Activated CD4-positive, CD25-positive, alpha-beta regulatory T cell (primary cell): ENCODE data around the gene ACTN1.

Experiments used
- DNase-seq, 4 experiments: peaks; one replicate each; lab custom pipeline; 2025; lab: John Stamatoyannopoulos, UW

Gene ACTN1

GRCh38 chr14:68951035-68951797 is 27.9 kb downstream of the ACTN1 start:
- no peak for DNase-seq

GRCh38 chr14:68950111-68950510 is 29.0 kb downstream of the ACTN1 start:
- no peak for DNase-seq

- no peak for DNase-seq
Measured at GRCh38 chr14:68949601-68949965, 29.5 kb downstream of the ACTN1 start.

- DNase-seq, result no peak
Measured at GRCh38 chr14:68948686-68949600, 30.2 kb downstream of the ACTN1 start.

GRCh38 chr14:68947802-68948201 is 31.3 kb downstream of the ACTN1 start:
- DNase-seq, result no peak

- no peak for DNase-seq
Measured at GRCh38 chr14:68946489-68946822, 32.6 kb downstream of the ACTN1 start.

- DNase-seq, result no peak
Measured at GRCh38 chr14:68945585-68946488, 33.3 kb downstream of the ACTN1 start.

GRCh38 chr14:68945190-68945584 is 33.9 kb downstream of the ACTN1 start:
- no peak for DNase-seq

GRCh38 chr14:68944162-68944561 is 34.9 kb downstream of the ACTN1 start:
- DNase-seq, result no peak

GRCh38 chr14:68943107-68943506 is 36.0 kb downstream of the ACTN1 start:
- DNase-seq, result no peak

GRCh38 chr14:68942296-68943035 is 36.6 kb downstream of the ACTN1 start:
- no peak for DNase-seq

- no peak for DNase-seq
Measured at GRCh38 chr14:68941820-68942219, 37.3 kb downstream of the ACTN1 start.

GRCh38 chr14:68940614-68941185 is 38.4 kb downstream of the ACTN1 start:
- DNase-seq, result no peak

GRCh38 chr14:68939893-68940613 is 39.0 kb downstream of the ACTN1 start:
- DNase-seq, result no peak

- no peak for DNase-seq
Measured at GRCh38 chr14:68939181-68939892, 39.8 kb downstream of the ACTN1 start.

GRCh38 chr14:68938271-68939150 is 40.6 kb downstream of the ACTN1 start:
- no peak for DNase-seq

GRCh38 chr14:68937471-68938270 is 41.4 kb downstream of the ACTN1 start:
- DNase-seq, result no peak

GRCh38 chr14:68936980-68937379 is 42.1 kb downstream of the ACTN1 start:
- no peak for DNase-seq
